Fibroblast of mammary gland (primary cell): ENCODE data around the gene UNC13A.

Experiments
- DNase-seq: peaks from one replicate; pipeline ENCODE4 v3.0.0-alpha.2; 2010; ENCODE audit warnings: low read depth
- H3K4me3 ChIP-seq: 2 replicates; pipeline ENCODE4 v1.5.1; 2011; ENCODE audit warnings: low read depth, mild to moderate bottlenecking, low read length, moderate library complexity; ENCODE audit not compliant: control insufficient read depth
- TF ChIP-seq, protein P1 (sequence below): conservative IDR thresholded peaks from 2 replicates; pipeline ENCODE4 v1.5.1; 2011; ENCODE audit warnings: low read depth, low read length, inconsistent platforms; ENCODE audit not compliant: control insufficient read depth, insufficient read depth

Gene UNC13A

DNA sequence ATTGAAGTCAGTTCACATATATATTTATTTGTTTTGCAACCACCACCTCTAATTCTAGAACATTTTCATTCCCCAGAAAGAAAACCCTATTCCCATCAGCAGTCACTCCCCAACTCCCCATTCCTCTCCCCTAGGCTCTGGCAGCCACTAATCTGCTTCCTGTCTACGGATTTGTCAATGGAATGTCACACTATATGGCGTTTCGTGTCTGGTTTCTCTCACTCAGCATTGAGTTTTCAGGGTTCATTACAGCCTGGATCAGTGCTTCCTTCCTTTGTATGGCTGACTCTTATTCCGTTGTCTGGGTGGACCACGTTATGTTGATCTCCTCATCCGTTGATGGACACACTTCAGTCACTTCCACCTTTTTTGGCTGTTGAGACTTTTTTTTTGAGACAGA is 123.4 kb downstream of the UNC13A start:
- no peak for DNase-seq
- no peak overlapping the region for H3K4me3 ChIP-seq
- TF ChIP-seq, protein P1, sequence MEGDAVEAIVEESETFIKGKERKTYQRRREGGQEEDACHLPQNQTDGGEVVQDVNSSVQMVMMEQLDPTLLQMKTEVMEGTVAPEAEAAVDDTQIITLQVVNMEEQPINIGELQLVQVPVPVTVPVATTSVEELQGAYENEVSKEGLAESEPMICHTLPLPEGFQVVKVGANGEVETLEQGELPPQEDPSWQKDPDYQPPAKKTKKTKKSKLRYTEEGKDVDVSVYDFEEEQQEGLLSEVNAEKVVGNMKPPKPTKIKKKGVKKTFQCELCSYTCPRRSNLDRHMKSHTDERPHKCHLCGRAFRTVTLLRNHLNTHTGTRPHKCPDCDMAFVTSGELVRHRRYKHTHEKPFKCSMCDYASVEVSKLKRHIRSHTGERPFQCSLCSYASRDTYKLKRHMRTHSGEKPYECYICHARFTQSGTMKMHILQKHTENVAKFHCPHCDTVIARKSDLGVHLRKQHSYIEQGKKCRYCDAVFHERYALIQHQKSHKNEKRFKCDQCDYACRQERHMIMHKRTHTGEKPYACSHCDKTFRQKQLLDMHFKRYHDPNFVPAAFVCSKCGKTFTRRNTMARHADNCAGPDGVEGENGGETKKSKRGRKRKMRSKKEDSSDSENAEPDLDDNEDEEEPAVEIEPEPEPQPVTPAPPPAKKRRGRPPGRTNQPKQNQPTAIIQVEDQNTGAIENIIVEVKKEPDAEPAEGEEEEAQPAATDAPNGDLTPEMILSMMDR, result no peak

GRCh38 chr19:17562561-17562960 is 125.6 kb downstream of the UNC13A start:
- H3K4me3 ChIP-seq, result no peak overlapping the region
- DNase-seq, result no peak
- TF ChIP-seq, protein P1, result no peak

DNA sequence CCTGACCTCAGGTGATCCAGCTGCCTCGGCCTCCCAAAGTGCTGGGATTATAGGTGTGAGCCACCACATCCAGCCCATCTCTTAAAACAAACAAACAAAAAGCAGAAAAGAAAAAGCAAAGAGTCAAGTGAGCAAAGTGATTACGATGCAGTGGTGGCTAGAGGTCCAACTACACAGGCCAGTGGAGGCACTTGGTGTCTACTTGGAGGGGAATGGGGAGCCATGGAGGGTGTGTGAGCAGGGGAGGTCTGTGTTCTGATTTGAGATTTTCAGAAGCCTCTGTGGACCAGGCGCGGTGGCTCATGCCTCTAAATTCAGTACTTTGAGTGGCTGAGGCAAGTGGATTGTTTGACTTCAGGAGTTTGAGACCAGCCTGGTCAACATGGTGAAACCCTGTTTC is 126.1 kb downstream of the UNC13A start:
- DNase-seq, result no peak
- TF ChIP-seq, protein P1, result no peak
- no peak overlapping the region for H3K4me3 ChIP-seq

GRCh38 chr19:17560205-17560595 is 128.0 kb downstream of the UNC13A start:
- peak; percentile 97 for DNase-seq
- TF ChIP-seq, protein P1, result no peak
- H3K4me3 ChIP-seq, result no peak overlapping the region

- TF ChIP-seq, protein P1, result no peak
- DNase-seq, result no peak
- no peak overlapping the region for H3K4me3 ChIP-seq
Measured at GRCh38 chr19:17557466-17557865, 130.7 kb downstream of the UNC13A start.

DNA sequence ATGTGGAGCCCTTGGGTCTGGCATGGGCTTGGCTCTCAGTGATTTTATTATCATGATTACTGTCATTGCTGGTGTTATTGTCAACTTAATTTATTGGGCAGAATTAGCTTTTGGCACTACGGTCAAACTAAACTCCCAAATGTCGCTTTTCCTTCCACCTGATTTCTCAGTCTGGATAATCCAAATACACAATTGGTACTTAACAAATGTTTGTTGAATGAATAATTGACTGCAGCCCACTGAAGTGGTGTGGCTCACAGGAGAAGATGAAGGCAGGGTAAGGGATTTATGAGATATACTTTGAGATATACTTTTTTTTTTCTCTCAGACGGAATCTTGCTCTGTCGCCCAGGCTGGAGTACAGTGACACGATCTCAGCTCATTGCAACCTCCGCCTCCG is 131.2 kb downstream of the UNC13A start:
- no peak for DNase-seq
- H3K4me3 ChIP-seq, result peak overlapping the region; percentile 90
- TF ChIP-seq, protein P1, result no peak
